NCI-H2227 treated with DMSO at 0.1 percent for 48 hours (cell line): ENCODE results near the gene LMX1A.

ENCODE experiments used
- DNase-seq: peaks from one replicate; lab custom pipeline; 2025; lab: John Stamatoyannopoulos, UW

Gene LMX1A

GRCh38 chr1:165325460-165326203 is 30.9 kb downstream of the LMX1A start:
- DNase-seq = no peak

- no peak for DNase-seq
These were observed 32.5 kb downstream of the LMX1A start for GRCh38 chr1:165324050-165324449.

- DNase-seq = no peak
These were observed 38.9 kb downstream of the LMX1A start for GRCh38 chr1:165317612-165318011.

GRCh38 chr1:165316153-165316772 is 40.3 kb downstream of the LMX1A start:
- DNase-seq = no peak

DNA sequence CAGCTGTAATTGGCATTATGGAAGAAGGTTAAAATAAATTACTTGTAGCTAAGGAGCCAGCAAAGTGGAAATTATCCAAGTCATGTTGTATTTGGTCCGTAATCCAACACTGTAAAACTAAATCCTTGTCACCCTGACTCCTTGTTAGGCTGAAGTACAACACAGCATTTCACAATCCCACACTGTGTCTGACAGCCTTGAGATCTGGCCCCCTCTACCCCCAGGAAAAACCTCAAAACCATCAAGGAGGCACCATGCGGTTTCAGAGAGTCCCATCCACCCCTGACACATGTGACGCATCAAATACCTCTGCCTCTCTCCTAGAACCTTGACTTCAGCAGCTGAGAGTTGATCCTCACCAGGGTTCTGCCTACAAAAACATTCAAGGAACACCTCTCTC is 41.0 kb downstream of the LMX1A start:
- no peak for DNase-seq

GRCh38 chr1:165313903-165314302 is 42.6 kb downstream of the LMX1A start:
- DNase-seq = no peak

DNA sequence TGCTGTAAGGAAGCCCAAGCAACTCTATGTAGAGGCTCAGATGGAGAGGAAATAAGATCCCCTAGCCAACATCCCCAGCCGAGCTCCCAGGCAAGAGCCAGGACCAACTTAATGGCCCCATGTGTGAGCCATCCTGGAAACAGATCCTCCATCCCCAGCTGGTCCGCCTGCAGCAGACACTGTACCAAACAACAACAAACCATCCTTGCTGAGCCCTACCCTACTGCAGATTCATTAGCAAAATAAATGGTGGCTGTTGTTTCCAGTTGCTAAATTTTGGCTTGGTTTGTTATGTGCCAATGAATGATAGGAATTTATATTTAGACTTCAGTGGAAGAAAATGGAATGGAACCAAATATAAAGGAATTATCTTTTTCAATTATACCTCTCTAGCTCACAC is 43.9 kb downstream of the LMX1A start:
- no peak for DNase-seq

GRCh38 chr1:165306543-165307434 is 49.7 kb downstream of the LMX1A start:
- no peak for DNase-seq

DNA sequence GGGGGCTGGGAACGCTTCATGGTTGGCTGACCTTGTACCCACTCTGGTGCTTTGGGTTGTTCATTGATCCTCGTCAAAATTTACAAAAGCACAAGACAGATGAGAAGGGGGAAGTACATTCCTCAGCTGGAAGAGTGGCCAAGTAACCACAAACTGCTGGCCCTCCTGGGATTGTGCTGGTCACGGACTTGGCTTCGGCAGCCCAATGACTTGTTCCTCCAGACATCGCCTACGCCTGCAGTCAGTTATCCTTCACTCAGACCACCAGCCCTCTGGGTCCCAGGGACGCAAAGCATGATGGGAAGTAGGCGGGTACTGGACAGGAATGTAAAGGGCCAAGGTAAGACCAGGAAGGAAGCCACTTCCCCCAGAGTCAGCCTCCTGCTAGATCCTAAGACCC is 53.1 kb downstream of the LMX1A start:
- no peak for DNase-seq

- no peak for DNase-seq
These were observed 56.1 kb downstream of the LMX1A start for GRCh38 chr1:165300400-165300903.

- DNase-seq = no peak
These were observed 58.2 kb downstream of the LMX1A start for GRCh38 chr1:165298203-165298820.

DNA sequence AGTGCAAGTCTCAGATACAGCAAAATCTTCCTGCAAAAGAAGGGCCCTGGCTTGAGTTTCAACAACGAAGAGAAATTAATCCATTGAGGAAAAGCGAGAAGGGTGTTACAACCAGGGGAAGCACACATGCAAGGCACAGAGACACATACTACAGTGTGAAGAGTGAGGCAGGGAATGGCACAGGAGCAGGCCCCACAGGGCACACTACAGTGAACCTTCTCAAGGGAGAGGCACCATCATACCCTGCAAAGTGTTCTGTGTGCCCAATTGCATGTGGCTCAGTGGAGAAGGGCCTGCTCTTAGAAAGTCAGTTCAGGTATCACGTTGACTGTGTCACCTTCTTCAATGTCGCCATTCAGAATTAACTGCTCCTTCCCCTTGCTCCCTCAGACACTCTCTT is 60.3 kb downstream of the LMX1A start:
- DNase-seq = no peak

- DNase-seq = no peak
These were observed 66.4 kb downstream of the LMX1A start for GRCh38 chr1:165290148-165290547.

DNA sequence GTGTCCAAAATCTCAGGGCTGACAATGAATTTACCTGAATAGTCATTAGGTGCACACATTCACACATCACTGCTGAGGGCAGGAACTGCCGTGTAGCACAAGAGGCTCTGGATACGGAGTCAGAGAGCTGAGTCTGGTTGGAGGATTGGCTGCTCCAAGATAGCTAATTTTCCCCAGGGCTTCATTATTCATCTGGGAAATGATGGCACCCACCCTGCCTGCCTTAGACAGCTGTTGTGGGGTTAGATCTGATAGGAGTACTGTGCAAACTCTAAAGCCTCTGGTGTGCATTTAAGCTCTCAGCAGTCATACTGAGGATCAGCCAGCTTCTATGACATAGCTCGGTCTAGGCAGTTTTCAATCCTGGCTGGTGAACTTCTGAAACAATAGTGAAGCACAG is 67.0 kb downstream of the LMX1A start:
- DNase-seq = no peak

GRCh38 chr1:165288350-165289120 is 68.0 kb downstream of the LMX1A start:
- DNase-seq = peak; percentile 54

DNA sequence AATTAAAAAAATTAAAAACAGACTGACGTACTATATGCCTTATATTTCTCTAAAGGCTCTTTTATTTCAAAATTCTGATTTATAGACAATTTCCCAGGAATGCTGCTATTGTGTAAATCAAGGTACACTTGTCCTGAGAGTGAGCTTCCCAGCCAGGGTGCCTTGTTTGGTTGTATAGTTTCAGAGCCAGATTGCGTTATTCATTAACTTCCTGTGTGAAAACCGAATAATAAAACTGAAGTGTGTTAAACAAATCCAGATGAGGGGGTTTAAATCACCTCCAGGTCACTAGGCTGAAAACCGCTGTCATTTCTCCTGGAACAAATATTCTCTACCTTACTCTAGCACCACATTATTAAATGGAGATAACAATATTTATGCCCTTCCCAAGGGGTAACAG is 68.7 kb downstream of the LMX1A start:
- DNase-seq = no peak

GRCh38 chr1:165287329-165287728 is 69.2 kb downstream of the LMX1A start:
- DNase-seq = no peak

GRCh38 chr1:165284454-165284853 is 72.1 kb downstream of the LMX1A start:
- peak; percentile 47 for DNase-seq

- no peak for DNase-seq
These were observed 75.2 kb downstream of the LMX1A start for GRCh38 chr1:165281207-165281901.

- DNase-seq = no peak
These were observed 76.6 kb downstream of the LMX1A start for GRCh38 chr1:165279882-165280281.

DNA sequence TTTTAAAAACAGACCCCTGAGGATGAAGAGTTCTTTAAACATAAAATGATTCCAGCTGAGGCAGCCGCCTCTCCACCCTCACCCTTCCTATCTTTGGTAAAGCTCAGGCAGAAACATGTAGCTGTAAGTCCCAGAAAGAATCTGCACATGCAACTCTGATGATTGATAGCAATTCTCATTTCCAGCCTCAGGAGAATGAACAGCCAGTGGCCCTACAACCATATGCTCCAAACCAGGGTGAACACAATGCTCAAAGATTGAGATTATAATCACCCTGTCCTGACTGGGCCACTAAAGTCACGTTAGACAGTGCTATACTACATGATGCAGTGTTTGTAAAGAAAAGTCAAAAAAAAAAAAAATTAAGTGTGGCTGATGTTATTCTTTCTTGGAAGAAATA is 80.2 kb downstream of the LMX1A start:
- DNase-seq = no peak
